ENCODE data around the gene IVL. TPM values are rescaled to one million over a fixed set of nuclear protein-coding genes. Genes with fewer than 3 reads are reported as not detected.

Gene IVL, protein sequence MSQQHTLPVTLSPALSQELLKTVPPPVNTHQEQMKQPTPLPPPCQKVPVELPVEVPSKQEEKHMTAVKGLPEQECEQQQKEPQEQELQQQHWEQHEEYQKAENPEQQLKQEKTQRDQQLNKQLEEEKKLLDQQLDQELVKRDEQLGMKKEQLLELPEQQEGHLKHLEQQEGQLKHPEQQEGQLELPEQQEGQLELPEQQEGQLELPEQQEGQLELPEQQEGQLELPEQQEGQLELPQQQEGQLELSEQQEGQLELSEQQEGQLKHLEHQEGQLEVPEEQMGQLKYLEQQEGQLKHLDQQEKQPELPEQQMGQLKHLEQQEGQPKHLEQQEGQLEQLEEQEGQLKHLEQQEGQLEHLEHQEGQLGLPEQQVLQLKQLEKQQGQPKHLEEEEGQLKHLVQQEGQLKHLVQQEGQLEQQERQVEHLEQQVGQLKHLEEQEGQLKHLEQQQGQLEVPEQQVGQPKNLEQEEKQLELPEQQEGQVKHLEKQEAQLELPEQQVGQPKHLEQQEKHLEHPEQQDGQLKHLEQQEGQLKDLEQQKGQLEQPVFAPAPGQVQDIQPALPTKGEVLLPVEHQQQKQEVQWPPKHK
- total RNA-seq, result not detected in 2 replicates

DNA sequence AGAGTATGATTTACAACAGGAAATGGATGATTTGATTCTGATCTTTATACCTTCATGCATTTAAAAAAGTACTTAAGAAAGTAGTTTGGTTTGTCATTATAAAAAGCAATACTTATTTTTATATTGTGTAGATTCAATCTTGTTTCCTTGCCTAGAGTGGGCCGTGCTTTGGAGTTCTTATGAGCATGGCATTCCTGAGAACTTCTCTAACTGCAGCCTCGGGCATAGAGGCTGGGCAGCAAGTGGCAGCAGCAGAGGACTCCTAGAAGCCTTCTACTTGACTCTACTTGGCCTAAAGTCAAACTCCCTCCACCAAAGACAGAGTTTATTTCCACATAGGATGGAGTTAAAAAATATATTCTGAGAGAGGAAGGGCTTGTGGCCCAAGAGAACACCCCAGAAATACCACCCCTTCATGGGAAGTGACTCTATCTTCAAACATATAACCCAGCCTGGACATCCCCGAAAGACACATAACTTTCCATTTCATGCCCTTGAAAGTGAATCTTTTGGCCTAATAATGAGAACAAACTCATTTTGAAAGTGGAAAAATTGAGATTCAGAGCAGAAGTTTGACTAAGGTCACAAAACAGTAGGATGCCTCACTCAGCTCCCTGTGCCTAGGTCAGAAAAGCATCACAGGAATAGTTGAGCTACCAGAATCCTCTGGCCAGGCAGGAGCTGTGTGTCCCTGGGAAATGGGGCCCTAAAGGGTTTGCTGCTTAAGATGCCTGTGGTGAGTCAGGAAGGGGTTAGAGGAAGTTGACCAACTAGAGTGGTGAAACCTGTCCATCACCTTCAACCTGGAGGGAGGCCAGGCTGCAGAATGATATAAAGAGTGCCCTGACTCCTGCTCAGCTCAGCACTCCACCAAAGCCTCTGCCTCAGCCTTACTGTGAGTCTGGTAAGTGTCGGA is at the start of gene IVL:
IVL (plus strand) TSS at position 861 of the 916 bp plus-strand sequence. CDS start 1,252 bp downstream, outside the sequence.
- no peak for DNase-seq (ENCODE audit: low read depth in 2 of 2)

DNA sequence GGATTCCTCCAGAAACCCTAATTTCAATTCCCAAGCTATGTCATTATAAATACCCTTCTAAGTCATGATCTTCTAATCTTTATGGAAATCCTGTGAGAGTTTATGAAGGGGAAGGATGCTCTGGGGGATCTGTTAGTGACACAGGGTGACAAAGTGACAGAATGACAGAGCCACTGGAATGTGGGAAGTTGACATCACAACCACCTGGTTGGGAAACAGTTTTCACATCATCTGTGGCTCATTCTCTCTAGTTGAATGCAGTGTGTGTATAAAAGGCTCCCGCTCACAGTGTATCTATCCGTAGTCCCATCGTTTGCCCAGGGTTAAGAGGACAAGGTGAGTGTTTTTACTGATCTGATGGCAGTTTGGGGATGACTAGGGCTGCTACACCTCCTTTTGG is 48.6 kb upstream of the IVL start, which contains the start of gene LCE7A:
LCE7A (plus strand) TSS at position 301 of the 400 bp plus-strand sequence. CDS start 702 bp downstream, outside the sequence.
- DNase-seq (ENCODE audit: low read depth in 2 of 2), result no peak

DNA sequence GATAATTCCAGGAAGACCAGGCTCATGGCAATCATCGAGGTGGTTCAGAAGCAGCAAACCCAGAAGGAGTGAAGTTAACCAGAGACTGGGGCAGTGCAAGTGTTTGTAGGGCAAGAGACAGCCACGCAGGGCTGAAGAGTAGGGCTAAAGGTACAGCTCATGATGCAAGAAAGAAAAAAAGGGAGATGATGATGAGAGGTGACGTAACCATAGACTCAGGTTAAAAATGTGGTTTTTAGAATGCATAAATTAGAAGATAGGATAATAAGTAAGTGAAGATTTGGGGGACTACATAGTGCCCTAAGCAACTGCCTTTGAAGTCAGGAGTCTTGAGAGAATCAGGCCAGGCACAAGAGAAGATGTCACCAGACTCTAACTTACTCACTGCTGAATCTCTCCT is 48.2 kb upstream of the IVL start:
- DNase-seq (ENCODE audit: low read depth in 2 of 2), result no peak

DNA sequence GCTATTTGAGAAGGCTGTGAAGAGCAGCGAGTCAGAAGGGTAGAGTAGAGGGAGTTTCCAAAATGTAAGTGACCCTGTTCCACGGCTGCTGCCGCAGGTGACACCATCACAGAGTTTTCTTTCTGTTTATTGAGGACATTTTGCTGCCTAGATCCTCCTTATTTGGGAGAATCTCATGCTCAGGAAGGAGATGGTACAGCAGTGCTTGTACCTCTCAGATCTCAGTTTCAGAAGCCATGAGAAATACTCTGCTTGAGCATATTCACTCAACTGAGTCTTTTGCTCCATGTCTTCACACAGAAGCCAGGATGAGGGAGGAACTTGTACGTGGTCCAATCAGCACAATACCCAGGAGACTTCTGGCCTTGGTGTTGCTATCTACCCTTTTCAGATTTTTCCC is 47.0 kb upstream of the IVL start:
- DNase-seq (ENCODE audit: low read depth in 2 of 2), result no peak

DNA sequence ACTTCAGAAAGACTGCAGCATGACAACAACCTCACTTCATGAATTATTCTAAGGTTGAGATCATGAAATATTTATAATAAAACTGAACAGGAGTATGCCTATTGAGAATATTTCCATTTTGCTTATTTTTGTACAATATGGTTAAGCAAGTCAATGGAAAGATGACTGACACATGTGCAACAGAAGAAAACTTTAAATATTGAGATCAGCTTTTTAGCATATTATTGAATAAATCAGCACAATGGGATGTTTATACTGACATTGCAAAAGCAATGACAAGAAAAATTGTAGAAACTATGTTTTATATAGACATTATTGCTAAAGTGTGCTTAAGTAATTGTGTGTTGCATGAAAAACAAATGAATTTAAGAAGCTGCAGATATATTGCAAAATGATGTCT is 43.9 kb upstream of the IVL start:
- DNase-seq (ENCODE audit: low read depth in 2 of 2), result no peak

DNA sequence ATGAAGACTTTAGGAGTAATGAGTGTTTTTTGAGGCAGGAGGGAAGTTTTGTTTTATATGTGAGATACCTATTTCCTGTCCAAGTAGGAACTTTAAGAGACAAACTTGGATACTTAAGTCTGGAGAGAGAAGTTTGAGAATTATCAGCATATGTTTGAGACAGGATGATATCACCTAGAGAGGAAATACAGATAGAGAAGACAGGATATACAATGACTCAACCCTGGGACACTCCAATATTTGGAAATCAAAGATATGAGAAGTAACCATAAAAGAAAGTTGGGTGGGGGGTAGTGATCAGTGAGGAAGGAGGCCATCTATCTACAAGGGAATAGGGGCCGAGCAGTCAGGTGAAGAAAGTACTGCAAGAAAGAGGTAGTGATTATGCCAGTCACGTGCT is 42.0 kb upstream of the IVL start:
- DNase-seq (ENCODE audit: low read depth in 2 of 2), result no peak

DNA sequence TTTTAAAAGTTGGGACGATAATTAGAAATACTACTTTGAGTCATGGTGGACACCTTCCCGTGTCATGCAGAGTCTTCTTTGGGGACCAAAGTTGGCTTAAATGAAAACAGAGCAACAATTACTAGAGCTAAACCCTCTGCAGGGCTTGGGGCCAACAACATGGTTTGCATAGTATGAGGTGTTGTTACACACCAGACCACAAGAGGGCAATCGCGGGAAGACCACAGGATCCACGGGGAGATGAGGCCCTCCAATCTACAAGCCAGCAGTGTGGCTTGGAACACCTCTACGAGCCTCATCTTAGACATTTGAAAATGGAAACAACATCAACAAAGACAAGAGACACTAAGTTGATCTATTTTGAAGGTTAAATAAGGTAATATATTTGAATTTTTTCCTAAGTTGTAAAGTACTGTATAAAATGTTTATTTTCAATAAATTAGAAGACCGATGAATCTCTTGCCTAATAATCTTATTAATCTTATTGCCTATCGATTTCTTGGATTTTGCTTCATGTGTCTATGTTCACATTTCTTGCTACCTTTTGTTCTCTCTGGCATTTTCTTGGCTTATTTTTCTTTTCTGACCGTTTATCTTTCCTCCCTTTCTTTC is 38.4 kb upstream of the IVL start:
- DNase-seq (ENCODE audit: low read depth in 2 of 2), result peak; percentile 42 to 55

DNA sequence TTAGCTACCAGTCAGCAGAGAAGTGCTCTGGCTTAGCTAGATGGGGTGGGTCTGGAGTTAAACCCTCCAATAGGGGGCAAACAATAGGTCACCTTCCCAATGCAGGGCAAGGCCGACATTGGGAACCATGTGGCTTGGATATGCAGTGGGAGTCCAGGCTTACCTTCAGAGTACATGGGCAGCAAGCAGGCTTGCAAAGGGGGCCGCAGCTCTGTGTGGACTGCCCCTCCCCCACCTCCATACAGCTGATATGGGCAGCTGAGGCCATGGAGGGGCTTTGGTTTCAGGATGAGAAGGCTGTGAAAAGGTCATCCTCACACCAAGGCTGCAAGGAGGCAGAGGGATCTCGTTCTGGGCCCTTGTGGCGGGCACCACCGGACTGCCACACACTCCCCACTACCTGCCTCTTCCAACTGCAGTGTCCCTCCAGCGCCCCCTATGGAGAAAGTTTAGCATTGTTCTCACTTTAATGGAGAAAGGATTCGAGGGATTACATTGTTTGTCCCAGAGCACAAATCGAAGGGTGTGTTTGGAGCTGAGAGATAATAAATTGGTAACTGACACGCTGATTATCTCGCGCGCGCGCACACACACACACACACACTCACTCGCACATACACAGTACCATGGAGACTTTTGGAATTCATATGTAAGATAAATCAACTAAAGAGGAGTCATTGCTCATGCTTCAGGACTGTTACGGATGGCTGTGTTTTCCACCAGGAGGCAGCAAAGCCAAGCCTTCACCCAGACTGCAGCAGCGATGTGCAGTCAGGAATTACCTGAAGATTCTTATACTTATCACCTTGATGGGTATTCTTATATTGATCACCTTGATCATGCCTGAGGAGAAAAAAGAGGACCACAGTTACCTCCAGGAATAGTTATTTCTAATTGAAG is 37.3 kb upstream of the IVL start:
- peak in 1 of 2 donors; percentile 23 for DNase-seq (ENCODE audit: low read depth in 2 of 2)

DNA sequence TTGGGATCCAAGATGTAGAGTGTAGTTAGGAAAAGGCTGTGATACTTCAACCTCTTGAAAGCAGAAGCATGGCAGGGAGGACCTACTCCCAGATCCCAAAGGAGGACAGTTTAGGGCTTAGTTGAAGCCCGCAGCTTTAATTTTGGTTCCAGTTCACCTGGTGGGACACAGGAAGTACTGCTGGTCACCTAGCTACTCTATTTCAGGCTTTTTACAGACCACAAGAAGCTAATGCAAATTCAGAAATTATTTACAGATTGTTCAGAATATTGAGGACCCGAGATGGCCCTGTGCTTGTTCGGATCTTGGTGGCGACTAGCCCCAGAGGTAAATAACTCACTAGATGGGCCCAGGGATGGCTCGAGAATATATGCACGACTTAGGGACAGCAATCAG is 36.6 kb upstream of the IVL start:
- DNase-seq (ENCODE audit: low read depth in 2 of 2), result no peak

DNA sequence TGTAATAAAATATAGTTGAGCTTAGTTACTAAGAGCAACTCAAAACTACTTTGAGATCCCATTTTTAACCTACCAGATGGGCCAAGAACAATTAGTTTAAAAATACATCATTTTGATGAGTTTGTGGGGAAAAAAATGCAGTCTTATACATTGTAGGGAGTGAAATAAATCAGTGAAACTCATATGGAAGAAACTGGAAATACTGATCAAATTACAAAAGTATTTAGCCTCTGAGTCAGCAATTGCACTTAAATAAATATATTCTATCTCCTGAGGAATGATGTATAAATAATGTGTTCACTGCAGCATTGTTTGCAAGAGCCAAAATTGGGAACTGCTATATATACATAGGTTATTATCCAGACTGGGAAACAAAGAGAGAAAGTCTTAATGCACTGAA is 34.9 kb upstream of the IVL start:
- no peak for DNase-seq (ENCODE audit: low read depth in 2 of 2)

DNA sequence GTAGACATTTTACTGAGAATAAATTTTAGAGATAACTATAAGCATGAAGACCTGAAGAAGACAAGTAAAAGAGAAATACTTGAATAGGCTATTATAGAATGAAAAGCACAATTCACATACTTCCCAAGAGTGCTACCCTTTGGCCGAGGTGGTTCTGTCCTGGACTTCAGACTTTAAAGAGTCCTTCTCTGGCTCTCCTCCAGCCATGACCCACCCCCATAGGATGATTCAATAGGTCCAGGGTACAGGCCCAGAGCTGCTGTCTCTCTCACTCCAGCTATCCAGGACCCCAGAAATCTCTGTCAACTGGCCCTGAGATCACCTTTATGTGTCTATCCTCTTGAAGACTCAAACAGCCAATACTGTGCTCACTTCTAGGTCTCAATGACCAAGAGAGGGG is 31.5 kb upstream of the IVL start:
- no peak for DNase-seq (ENCODE audit: low read depth in 2 of 2)

DNA sequence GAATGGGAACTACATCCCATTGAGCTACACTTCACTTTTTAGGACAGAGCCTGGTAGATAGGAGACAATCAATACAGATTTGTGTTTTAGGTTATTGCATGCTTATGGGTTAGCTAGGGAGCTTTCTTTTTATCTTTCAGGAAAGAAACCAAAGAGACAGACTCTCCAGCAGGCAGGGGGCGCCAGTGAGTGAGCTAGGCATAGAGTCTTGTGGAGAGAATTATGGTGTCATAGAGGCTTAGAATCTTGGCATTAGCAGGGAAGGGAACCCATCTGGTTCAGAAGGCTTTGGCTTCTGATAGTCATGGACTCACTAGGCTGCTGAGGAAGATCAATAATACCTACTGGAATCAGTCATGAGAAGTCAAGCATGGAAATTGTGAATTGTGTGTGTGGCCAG is 30.3 kb upstream of the IVL start, which contains the start of gene SMCP:
SMCP (plus strand) TSS at position 281 of the 400 bp plus-strand sequence. CDS start 6,101 bp downstream, outside the sequence.
- no peak for DNase-seq (ENCODE audit: low read depth in 2 of 2)

DNA sequence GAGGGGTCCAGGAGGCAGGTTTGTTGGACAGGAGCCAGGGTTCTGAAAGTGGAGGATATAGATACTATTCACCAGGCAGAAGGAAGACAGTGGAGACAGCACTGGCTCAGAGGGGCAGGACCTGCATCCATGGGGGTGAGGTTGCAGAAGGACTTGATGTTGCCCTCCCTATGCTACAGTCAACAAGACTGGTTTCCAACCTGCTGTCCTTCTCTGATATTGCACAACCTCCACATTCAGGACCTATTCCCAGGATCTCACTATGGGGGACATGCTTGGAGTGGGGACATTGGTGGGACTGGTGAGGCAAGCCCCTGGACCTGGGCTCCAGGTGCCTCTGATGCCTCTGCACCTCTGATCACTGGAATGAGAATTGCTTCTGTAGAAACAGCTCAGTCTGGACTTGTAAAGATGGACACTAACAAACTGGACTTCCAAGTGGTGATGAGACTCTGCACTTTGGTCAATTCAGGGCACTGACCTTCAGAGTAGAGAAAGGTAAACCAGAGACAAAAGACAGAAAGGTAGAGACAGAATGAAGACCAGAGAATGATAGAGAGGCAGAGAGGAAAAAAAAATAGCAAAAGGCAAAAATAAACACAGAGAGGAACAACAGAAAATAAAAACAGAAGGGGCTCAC is 28.7 kb upstream of the IVL start:
- DNase-seq (ENCODE audit: low read depth in 2 of 2), result no peak

DNA sequence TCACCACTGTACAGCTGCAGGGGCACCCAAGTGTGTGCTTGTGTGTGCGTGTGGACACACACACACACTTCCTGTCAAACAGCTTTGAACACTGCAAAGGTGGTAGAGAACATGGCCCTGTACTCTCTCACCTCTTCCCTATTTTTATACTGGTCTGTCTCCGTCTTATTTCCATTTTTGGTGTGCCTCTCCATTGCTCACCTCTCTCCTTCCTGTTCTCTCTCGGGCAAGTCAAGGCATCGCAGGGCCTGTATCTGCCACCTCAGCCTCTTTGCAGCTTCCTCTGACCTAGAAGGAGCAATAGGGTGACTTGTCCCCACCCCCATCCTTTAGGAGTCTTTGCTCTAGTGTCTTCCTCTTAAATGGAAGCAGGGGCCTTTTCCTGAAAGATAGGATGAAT is 28.0 kb upstream of the IVL start:
- no peak for DNase-seq (ENCODE audit: low read depth in 2 of 2)

DNA sequence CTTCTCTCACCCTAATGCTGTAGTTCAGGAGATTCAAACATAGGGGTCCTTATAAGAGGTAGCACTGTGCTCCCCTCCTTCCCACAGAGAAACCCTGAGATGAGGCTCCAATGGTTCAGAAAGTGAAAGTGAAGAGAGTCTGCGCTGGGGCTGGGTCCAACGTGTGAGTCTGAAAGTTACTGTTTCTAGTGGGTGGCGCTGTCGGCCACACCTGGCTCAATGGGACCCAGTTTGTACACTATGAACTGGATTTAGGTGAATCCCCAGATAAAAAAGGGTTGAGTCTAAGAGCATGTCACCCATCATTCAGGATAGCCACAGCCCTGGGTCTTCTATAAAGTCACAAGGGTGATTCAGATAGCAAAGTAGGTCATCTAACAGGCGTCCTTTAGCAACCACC is 27.4 kb upstream of the IVL start:
- DNase-seq (ENCODE audit: low read depth in 2 of 2), result no peak

DNA sequence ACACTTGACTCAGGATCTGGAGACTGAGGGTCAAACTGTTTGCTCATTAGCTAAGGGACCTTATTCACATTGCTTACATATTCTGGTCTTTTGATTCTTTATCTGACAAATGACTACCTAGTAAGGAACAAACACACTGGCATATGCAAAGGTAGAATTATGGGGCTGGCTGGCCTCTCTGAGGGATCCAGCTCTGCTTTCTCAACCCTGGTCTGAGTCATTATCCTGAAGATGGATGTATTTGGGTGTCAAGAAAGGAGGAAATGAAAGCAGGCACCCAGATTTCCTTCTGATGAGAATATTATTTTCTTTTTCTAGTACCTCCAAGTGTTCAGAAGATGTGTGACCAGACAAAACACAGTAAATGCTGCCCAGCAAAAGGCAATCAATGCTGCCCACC is 24.3 kb upstream of the IVL start:
- no peak for DNase-seq (ENCODE audit: low read depth in 2 of 2)

DNA sequence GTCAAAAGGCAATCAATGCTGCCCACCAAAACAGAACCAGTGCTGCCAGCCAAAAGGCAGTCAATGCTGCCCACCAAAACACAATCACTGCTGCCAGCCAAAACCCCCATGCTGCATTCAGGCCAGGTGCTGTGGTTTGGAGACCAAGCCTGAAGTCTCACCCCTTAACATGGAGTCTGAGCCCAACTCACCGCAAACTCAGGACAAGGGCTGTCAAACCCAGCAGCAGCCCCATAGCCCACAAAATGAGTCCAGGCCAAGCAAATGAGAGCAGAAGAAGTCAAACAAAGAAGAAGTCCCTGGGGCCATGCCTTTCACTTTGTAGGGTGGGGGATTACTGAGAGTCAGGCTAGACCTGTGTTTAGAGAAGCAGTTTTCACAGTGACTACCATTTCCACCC is 23.8 kb upstream of the IVL start:
- no peak for DNase-seq (ENCODE audit: low read depth in 2 of 2)

DNA sequence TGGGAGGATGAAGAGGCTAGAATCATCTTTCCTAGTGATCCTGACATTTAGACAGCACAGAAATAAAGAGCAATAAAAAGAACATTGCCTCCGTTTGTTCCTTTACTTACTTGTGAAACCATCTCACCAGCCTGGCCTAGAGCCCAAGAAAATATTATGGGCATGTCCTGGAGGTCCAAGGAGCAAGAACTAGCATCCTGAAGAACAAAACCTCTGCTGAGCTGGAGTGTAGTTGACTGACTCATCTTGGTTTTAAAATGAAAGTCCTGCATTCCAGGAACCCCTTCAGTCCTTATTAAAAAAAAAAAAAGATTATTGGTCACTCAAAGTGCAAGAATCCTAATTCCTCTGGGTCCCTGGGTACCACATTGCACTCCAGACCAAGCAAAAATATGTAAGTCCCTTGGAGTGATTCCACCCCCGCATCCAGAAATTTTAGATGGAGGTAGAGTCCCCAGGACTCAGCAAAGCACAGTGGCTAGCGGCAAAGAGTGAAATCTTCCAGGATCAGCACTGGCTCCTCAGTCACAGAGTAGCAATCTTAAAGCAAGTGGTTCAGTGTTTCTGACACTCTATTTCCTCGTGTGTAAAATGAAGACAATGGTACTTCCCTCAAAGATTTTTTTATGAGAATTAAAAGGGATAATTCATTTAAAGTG is 23.3 kb upstream of the IVL start:
- no peak for DNase-seq (ENCODE audit: low read depth in 2 of 2)

DNA sequence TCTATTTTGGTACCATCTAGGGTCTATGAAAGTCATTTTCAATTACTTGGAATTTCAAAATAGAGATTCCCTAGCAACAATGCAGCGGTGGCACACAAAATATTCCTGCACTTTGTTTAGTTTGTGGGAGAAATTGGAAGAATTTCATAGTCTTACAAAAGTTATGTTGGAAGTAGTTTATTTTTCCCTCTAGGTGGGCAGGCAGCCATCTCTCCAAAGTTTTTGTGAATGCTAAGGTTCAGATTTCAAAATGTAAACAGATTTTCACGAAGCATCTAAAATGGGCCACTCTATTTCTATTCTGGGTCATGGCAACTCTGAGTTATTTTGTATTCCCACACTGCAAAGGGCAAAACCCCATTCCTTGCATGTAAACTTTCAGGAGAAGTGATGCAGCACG is 22.3 kb upstream of the IVL start:
- no peak for DNase-seq (ENCODE audit: low read depth in 2 of 2)

All from dermis microvascular lymphatic vessel endothelial cell (primary cell).